Measurements from ENCODE around the gene S100PBP.
A peak's percentile ranks its signal among the peaks of the same experiment; 100 is the strongest.

Gene S100PBP

GRCh38 chr1:32828341-32828740 lies 10.9 kb downstream of the S100PBP start:
- in situ Hi-C loops (cut with HindIII; ENCODE audit: low pct_ligation_motif_present, low sequenced_read_pairs): no loop called here

GRCh38 chr1:32830092-32830852 lies 12.8 kb downstream of the S100PBP start:
- peaks cover 39% of the 10 kb centered on the region for H3K36me3 ChIP-seq (replicated peaks)
- TF ChIP-seq CTCF (IDR thresholded peaks at IDR 0.05; ENCODE audit: low read depth, low read length, missing control alignments): no peak
- H3K4me3 ChIP-seq (ENCODE audit: low read depth, low read length): no peak overlapping the region
- DNase-seq: no peak
- H3K27me3 ChIP-seq (replicated peaks): no peaks in the 10 kb centered on the region
- H3K27ac ChIP-seq: no peak overlapping the region
- in situ Hi-C loops (cut with HindIII; ENCODE audit: low pct_ligation_motif_present, low sequenced_read_pairs): no loop called here

More at GRCh38 chr1:32828341-32828740, 10.9 kb downstream of the S100PBP start:
- DNase-seq: no peak
- H3K27me3 ChIP-seq (replicated peaks): no peaks in the 10 kb centered on the region
- peaks cover 37% of the 10 kb centered on the region for H3K36me3 ChIP-seq (replicated peaks)
- peak; percentile 17 for TF ChIP-seq CTCF (IDR thresholded peaks at IDR 0.05; ENCODE audit: low read depth, low read length, missing control alignments)
- H3K27ac ChIP-seq: no peak overlapping the region
- H3K4me3 ChIP-seq (ENCODE audit: low read depth, low read length): no peak overlapping the region

- in situ Hi-C loops (cut with HindIII; ENCODE audit: low pct_ligation_motif_present, low sequenced_read_pairs): no loop called here
- H3K36me3 ChIP-seq (replicated peaks): peaks cover 29% of the 10 kb centered on the region
- H3K4me3 ChIP-seq (ENCODE audit: low read depth, low read length): no peak overlapping the region
- H3K27ac ChIP-seq: no peak overlapping the region
- H3K27me3 ChIP-seq (replicated peaks): no peaks in the 10 kb centered on the region
- DNase-seq: no peak
- no peak for TF ChIP-seq CTCF (IDR thresholded peaks at IDR 0.05; ENCODE audit: low read depth, low read length, missing control alignments)
Measured at GRCh38 chr1:32831878-32832277, 14.4 kb downstream of the S100PBP start.

- no peak for TF ChIP-seq CTCF (IDR thresholded peaks at IDR 0.05; ENCODE audit: low read depth, low read length, missing control alignments)
- in situ Hi-C loops (cut with HindIII; ENCODE audit: low pct_ligation_motif_present, low sequenced_read_pairs): no loop called here
- H3K4me3 ChIP-seq (ENCODE audit: low read depth, low read length): no peak overlapping the region
- no peak for DNase-seq
- no peaks in the 10 kb centered on the region for H3K27me3 ChIP-seq (replicated peaks)
- H3K36me3 ChIP-seq (replicated peaks): peaks cover 3% of the 10 kb centered on the region
- H3K27ac ChIP-seq: no peak overlapping the region
Measured at GRCh38 chr1:32848354-32849063, 31.1 kb downstream of the S100PBP start.

- Histone ChIP-seq H3K27ac (no peak overlapping the region), H3K4me3 (ENCODE audit: low read depth, low read length) (no peak overlapping the region), H3K36me3 (replicated peaks) (peaks cover 19% of the 10 kb centered on the region), H3K27me3 (replicated peaks) (no peaks in the 10 kb centered on the region)
- in situ Hi-C loops (cut with HindIII; ENCODE audit: low pct_ligation_motif_present, low sequenced_read_pairs): no loop called here
- no peak for DNase-seq
- no peak for TF ChIP-seq CTCF (IDR thresholded peaks at IDR 0.05; ENCODE audit: low read depth, low read length, missing control alignments)
Measured at GRCh38 chr1:32855861-32856617, 38.6 kb downstream of the S100PBP start.

Data from brain microvascular endothelial cell (primary cell).